Stimulated activated effector memory CD8-positive, alpha-beta T cell treated with anti-CD3 and anti-CD28 coated beads, Interleukin-12 subunit alpha, Interleukin-12 subunit beta, amount 100 ng/mL, for 72 hours (primary cell): ENCODE data around the gene RPL31.
"Not testable (repeated sequence)": the region's sequence is repeated elsewhere in the genome, so short reads cannot be mapped to it uniquely, and the experiment has no call there.

Source experiments
- ATAC-seq: fragments of 150-1000 bp; cut with Tn5 transposase; 2 replicates; pipeline ENCODE4 v1.10.0; 2021
- DNase-seq, 2 donors: peaks; one replicate each; pipeline ENCODE4 v3.0.0; 2021 to 2022; ENCODE audit warnings: low spot score in 2 of 2
- H3K27ac Mint-ChIP-seq: one replicate; pipeline ENCODE4 v1.8.0; 2022; ENCODE audit warnings: mild to moderate bottlenecking, mixed read lengths
- H3K36me3 Mint-ChIP-seq: one replicate; pipeline ENCODE4 v1.8.0; 2022; ENCODE audit warnings: mild to moderate bottlenecking, mixed read lengths
- H3K4me1 Mint-ChIP-seq: one replicate; pipeline ENCODE4 v1.8.0; 2022; ENCODE audit warnings: mixed read lengths
- H3K4me3 Mint-ChIP-seq: one replicate; pipeline ENCODE4 v1.8.0; 2022; ENCODE audit warnings: mild to moderate bottlenecking, mixed read lengths
- H3K9me3 Mint-ChIP-seq: one replicate; pipeline ENCODE4 v1.8.0; 2022; ENCODE audit warnings: mixed read lengths

The RPL31 gene

GRCh38 chr2:101047075-101047766, 45.1 kb downstream of the RPL31 start:
- Mint-ChIP-seq H3K36me3 (no peaks in the 10 kb centered on the region), H3K4me3 (no peak overlapping the region), H3K4me1 (no peaks in the 10 kb centered on the region), H3K9me3 (no peaks in the 10 kb centered on the region), H3K27ac (no peak overlapping the region)
- ATAC-seq (no peak), DNase-seq (no peak)

- Mint-ChIP-seq H3K4me3 (no peak overlapping the region), H3K36me3 (no peaks in the 10 kb centered on the region), H3K27ac (no peak overlapping the region), H3K9me3 (no peaks in the 10 kb centered on the region), H3K4me1 (no peaks in the 10 kb centered on the region)
- DNase-seq (no peak), ATAC-seq (no peak)
Observed at GRCh38 chr2:101047774-101048173, 45.7 kb downstream of the RPL31 start.

- Mint-ChIP-seq H3K27ac (no peak overlapping the region), H3K36me3 (no peaks in the 10 kb centered on the region), H3K4me1 (no peaks in the 10 kb centered on the region), H3K4me3 (no peak overlapping the region), H3K9me3 (no peaks in the 10 kb centered on the region)
- no peak for DNase-seq
- no peak for ATAC-seq
Observed at GRCh38 chr2:101048756-101049155, 46.7 kb downstream of the RPL31 start.

- H3K36me3 Mint-ChIP-seq, H3K27ac Mint-ChIP-seq, H3K9me3 Mint-ChIP-seq, H3K4me1 Mint-ChIP-seq, ATAC-seq, H3K4me3 Mint-ChIP-seq, DNase-seq: not testable (repeated sequence)
Observed at GRCh38 chr2:101050886-101051285, 48.8 kb downstream of the RPL31 start.

GRCh38 chr2:101052147-101052546, 50.1 kb downstream of the RPL31 start:
- no peak overlapping the region for H3K27ac Mint-ChIP-seq
- H3K4me3 Mint-ChIP-seq: no peak overlapping the region
- DNase-seq (no peak), ATAC-seq (no peak)
- H3K9me3 Mint-ChIP-seq: no peaks in the 10 kb centered on the region
- H3K4me1 Mint-ChIP-seq: no peaks in the 10 kb centered on the region
- H3K36me3 Mint-ChIP-seq: no peaks in the 10 kb centered on the region

GRCh38 chr2:101053117-101053516, 51.0 kb downstream of the RPL31 start:
- no peaks in the 10 kb centered on the region for H3K9me3 Mint-ChIP-seq

More at GRCh38 chr2:101053117-101053516, 51.0 kb downstream of the RPL31 start:
- H3K4me1 Mint-ChIP-seq: no peaks in the 10 kb centered on the region
- H3K4me3 Mint-ChIP-seq: no peak overlapping the region
- ATAC-seq (no peak), DNase-seq (no peak)
- no peaks in the 10 kb centered on the region for H3K36me3 Mint-ChIP-seq
- H3K27ac Mint-ChIP-seq: no peak overlapping the region
